NCI-H2227 (cell line): ENCODE data around the gene TSC22D1.
A peak's percentile ranks its signal among the peaks of the same experiment; 100 is the strongest.
"Not testable (repeated sequence)": the region's sequence is repeated elsewhere in the genome, so short reads cannot be mapped to it uniquely, and the experiment has no call there.

Experiments used
- DNase-seq: peaks from one replicate; lab custom pipeline; 2025; ENCODE audit not compliant: unreplicated experiment; lab: John Stamatoyannopoulos, UW

Gene TSC22D1

DNA sequence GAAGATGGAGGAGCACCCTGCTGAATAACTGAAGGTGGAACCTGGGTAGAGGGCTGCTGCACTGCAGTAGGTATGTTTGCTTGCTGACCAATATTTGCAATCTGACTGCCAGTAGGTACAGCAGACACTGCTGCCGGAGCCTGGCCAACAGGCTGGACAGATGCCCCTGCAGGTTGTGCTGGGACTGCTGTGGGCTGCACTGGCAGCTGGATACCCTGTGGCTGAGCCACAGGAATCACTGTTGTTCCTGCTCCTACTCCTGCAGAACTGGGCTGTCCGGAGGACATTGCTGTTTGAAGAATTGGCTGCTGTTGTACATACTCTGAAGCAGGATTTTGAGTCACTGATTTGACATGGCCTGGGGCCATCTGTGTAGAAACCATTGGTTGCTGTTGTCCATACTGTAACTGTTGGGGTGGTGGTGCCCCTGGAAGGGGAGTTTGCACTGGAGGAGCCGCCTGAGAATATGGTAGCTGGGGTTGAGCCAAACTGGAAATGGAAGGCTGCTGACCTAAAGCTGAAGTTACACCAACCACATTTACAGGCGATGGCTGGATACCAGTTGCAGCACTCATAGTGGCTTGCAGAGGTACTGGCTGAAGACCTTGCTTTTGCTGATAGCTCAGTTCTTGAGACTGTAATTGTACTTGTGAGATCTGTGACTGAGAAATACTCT lies 2.2 kb downstream of the TSC22D1 start:
- DNase-seq: peak; percentile 29

DNA sequence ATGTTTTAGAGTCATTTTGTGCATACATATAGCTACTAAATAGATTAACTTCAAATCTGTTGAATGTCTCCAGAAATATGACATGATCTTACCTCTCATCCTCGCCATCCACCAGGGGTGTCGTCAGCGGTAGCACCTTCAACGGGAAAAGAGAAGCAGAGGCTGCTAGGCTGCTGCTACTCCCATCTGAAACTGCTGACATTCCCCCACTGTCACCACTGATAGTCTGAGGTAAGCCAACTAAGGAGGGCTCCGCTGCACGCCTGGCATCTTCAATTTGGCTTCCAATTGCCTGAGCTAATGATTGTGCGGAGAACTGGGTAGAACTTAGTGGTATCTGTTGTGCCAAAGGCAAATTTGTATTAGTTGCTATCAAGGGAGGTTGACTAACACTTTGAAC lies 3.1 kb downstream of the TSC22D1 start:
- DNase-seq: no peak

DNA sequence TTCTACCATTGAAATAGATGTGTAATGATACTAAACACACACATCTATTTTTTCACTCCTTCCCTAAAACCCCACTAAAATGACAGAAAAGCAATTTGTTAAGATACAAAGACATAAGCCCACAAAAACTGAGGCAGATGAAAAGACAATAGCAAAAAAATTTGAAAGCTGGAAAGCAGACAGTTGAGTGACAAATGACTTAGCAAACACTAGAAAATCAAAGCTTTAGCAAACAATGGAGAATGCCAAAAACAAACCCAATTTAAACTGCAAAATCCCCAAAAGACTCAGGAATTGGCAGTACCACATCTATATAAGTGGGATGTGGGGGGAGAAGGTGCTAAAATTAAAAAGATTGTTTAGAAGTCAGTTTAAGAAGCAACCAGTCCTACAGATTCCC lies 9.5 kb downstream of the TSC22D1 start:
- no peak for DNase-seq

DNA sequence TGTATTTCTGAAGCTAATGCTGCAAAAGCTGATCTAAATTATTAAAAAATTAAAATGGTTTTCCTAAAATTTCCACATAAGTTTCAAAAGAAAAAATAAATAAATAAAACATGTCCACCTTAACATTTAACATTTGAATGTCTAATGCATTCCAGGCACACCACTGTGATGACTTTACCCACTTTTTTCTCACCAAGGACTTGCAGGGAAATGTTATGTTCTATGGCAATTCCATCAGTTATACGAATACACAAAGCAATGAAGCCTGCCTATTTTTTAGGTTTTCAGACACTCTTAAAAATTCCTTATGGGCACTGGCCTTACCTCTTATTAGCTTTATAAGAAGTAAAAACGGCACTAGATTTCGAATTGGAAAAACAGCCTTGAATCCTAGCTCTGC lies 10.2 kb downstream of the TSC22D1 start:
- no peak for DNase-seq

DNA sequence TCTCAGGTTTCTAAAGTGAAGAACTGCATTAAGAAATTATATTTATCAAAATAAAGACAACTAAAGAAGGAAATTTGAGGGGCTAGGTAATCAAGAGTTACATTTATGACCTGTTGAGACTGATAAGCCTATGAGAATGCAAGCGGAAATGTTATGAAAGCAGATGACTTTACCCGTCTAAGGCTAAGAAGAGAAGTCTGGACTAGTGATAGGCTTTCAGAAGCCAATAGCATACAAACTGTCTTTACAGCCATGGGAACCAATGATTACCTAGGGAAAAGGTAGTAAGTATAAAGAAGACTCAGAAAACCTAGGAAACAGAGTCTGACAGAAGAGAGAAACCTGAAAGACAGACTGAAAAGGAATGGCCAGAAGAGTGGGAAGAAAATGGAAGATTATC lies 11.2 kb downstream of the TSC22D1 start:
- DNase-seq: no peak

DNA sequence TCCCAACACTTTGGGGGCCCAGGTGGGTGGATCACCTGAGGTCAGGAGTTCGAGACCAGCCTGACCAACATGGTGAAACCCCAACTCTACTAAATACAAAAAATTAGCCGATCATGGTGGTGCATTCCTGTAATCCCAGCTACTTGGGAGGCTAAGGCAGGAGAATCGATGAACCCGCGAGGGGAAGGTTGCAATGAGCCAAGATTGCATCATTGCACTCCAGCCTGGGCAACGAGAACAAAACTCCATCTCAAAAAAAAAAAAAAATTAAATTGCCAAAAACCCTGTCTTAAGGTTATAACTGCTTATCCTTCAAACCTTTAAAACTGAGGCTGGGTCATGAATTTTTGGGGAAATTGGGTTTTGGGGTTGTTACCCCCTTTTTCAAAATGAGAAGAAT lies 13.3 kb downstream of the TSC22D1 start:
- not testable (repeated sequence) for DNase-seq

DNA sequence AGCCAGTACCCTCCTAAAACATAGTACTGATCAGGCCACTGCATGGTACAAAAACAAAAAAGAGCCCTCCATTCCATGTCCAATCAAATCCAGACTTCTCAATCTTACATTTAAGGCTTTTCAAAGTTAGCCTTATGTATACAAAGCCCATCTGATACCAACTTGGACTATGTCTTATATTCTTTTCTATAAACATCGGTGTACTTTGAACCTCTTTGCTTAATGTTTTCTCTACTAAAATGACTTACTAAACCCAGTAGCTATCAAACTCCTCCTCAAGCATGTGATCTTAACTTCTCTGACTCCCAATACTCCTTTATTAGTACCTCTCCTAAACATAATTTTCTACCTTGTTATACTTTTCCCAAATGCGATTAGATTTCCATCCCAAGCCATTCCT lies 14.8 kb downstream of the TSC22D1 start:
- DNase-seq: no peak

DNA sequence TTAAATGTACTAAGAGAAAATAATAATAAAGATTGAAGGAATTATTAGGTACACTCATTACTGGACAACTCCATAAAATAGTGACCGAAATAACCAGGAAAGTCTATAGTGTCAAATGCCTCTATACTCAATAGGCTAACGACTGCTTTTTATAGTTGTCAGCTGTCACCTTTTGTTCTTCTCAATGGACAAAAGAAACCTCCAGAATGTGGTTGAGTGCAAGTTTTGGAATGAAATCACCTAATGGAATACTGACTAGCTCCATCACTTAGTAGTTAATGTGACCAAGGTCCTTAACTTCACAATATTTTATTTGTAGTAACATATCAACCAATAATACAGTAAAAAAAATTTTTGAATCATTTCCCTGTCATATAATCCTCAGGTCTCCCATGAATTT lies 18.1 kb downstream of the TSC22D1 start:
- no peak for DNase-seq

DNA sequence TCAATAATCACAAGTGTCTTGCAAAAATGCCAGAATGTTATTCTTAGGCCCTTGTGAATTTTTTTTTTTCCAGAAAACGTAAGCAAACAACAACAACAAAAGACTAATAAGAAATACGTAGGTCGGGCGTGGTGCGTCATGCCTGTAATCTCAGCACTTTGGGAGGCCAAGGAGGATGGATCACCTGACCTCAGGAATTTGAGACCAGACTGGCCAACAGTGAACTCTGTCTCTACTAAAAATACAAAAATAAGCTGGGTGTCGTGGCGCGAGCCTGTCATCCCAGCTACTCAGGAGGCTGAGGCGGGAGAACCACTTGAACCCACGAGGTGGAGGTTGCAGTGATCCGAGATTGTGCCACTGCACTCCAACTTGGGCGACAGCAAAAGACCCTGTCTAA lies 20.9 kb downstream of the TSC22D1 start:
- DNase-seq: no peak

DNA sequence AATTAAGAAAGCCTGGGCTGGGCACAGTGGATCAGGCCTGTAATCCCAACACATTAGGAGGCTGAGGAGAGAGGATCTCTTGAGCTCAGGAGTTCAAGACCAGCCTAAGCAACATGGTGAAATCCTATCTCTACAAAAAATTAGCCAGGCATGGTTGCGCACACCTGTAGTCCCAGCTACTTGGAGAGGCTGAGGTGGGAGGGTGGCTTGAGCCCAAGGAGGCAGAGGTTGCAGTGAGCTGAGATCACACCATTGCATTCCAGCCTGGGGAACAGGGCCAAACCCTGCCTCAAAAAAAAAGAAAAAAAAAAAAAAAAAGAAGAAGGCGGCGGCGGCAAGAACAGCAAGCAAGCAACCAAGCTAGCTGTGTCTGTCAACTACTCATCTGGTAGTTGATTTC lies 26.7 kb downstream of the TSC22D1 start:
- DNase-seq: no peak

DNA sequence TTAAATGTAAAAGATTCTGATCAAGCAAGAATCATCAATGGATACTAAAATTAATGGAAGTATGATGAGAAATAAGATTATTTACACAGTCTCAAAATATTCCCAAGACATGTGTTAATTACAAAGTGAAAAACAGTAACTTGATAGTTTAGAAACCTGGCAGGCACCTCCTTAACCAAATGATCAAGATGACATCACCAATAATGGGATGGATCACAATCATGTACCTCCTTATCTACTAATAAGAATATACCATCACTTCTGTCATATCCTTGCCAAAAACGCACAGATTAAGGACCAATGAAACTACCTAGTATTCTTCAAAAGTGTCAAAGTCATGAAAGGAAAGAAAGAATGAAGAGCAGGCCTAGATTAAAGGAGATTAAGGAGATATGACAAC lies 30.0 kb downstream of the TSC22D1 start:
- no peak for DNase-seq

DNA sequence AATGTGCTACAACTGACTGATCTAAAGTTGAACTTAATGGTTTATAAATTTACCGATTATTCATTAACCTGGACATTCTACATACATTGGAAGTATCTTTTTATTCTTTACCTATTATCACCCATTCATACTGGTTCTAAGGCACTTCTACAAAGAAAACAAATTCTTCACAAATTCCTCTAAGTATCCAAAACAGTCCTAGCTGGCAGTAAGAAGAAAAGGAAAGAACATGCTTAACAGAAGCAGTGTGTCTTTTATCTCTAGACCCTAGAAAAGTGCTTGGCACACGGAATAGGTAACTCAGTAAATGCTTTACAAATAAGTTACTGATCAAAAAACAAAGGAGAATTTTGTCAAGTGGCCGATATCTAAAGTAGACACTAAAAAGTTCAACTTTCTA lies 32.8 kb downstream of the TSC22D1 start:
- DNase-seq: no peak

DNA sequence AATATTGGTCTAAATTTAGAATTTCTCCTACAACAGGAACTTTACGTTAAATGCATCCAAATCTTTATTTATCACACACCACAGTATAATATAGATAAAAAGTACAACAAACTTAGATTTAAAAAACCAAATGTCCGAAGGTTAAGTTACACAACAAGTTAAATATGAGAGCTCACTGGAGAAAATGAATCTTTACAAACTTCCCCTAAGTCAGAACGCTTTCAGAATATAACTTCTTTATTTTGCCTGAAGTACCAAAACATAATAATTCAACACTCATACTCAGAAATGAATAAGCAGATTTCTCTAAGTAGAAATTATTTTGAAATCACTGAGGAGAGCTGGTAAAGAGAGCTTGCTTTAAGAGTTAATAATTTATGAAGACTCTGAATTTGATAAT lies 33.8 kb downstream of the TSC22D1 start:
- no peak for DNase-seq

DNA sequence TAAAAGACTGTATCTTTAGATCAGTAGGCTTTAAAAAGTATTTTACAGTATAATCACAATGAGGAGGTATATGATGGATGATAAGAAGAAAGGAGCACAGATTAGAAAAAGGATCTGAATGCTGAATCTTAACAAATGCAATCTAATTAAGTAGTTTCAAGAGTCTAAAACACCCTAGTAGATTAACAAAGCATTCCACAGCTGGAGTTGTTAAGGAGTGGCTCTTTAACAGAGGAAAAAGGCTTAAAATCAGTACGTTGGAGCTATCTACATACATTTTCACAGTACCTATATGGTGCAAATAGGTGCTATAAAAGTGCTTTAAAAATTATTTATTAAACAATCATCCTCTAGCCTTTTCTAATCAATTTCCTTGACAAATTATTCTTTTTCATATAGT lies 34.5 kb downstream of the TSC22D1 start:
- DNase-seq: no peak

DNA sequence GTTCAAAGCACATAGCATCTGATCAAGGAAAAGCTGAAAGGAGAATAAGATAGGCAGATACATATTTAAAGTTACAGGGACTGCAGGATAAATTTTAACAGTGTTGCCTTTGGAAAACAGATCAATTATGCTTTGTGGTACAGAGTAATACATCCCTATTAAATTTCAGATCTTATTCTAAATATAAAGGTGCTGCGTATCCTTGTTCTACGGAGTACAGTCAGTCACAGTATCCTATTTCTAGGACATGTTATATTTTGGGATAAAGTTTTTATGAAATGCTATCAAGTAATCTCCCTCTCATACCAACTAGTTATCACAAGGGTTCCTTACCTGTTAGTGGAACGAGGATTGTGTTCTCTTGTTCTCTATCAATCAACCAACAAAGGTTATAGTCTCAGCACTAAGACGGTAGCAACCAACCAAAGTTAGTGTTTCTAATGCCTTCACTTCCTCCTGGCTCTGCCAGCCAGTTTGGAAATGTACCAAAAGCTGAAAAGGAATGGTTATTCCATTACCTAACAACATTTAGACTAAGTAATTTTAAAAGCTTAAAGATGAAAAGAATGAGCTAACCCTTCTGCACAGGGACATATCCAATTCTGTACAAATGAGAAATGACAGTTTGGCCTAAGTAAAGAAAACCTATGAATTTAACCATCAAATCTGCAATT lies 35.2 kb downstream of the TSC22D1 start:
- DNase-seq: no peak

DNA sequence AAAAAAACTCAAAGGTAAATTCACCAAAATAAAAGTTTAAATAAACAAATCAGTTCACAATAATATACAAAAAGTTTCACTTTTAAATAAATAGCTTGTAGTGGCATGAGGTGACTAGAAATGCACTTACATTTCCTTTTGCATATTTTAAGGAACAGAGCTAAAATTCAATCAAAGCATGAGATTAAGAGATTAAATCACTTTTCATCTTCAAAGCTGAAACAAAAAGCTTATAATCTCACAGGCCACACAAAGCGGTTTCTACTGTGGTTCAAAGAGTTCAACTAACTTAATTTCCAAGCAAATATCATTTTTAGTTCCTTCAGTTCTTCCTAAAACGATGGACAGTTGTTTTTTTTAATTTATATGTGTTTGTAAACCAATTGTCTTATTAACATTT lies 38.9 kb downstream of the TSC22D1 start:
- no peak for DNase-seq

DNA sequence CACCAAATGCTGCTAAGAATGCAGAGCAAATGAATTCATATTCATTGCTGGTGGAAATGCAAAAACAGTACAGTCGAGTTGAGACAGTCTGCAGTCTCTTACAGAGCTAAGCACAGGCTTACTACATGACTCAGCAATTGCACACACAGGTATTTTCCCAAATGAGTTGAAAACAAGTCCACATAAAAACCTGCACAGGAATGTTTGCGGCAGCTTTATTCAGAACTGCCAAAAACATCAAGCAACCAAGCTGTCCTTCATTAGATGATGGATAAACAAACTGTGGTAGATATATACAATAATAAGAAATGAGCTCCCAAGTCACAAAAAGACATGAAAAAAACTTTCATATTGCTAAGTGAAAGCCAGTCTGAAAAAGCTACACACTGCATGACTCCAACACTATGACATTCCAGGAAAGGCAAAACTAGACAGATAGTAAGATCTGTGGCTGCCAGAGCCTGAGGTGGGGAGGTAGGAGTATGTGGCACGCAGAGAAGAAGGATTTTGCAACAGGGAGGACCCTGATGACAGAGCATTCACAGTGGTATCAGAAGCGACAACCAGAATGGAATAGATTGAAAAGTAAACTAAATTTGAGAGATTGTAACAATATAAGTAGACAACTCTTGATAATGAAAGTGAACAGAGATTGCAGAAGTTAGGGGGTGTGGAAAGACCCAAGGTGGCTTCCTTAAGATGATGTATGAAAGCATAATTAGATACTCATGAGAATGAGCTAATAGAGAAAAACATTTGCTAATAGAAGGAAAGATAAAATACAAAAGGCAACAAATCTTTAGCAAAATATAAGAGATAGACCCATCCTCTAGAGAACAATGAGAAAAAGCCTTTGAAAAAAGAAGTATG lies 52.7 kb downstream of the TSC22D1 start:
- DNase-seq: no peak

DNA sequence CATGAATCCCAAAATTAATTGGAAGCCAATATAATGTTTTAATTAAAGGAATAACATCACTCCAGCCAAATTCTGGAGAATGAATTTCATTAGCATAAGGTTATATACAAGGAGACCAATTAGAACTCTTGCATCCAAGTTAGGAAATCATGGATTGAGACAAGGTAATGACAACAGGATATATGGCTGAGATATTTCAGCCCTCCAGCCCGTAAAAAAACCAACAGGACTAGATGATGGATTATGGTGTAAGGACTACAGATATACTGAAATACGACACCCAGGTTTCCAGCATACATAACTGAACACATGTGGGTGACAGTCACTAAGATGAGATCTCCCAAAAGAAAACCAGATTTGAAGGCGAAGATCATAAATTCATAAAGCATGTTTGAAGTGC lies 56.5 kb downstream of the TSC22D1 start:
- no peak for DNase-seq

DNA sequence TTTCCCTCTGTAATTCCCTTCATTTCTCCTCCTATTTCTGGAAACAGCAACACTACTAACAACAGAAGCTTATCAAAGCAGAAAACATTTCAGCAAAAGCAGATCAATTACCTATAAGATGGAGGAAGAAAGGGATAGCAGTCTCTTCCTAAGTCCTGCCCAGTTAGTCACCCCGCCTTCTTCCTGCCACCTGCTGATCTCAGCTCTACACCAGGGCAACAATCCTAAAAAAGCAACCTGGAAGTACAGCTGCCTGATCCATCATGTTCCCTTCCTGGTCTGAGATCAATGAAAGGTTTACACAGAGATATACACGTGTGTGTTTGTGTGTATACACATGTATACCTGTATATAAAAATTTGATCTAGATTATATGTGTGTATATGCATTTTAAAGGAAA lies 59.4 kb downstream of the TSC22D1 start:
- DNase-seq: no peak

DNA sequence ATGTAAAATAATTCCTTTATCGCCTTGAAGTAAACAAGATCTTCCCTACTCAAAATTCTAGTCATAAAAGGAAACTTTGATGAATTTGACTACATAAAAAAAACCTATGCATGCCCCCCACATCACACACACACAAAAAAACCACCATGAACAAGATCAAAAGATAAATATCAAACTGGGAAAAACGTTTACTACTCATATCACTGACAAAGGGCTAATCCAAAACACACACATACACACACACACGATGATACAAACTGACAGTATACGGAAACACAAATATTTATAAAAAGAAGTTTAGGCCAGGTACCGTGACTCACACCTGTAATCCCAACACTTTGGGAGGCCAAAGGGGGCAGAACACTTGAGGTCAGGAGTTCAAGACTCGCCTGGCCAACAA lies 61.9 kb downstream of the TSC22D1 start:
- no peak for DNase-seq

DNA sequence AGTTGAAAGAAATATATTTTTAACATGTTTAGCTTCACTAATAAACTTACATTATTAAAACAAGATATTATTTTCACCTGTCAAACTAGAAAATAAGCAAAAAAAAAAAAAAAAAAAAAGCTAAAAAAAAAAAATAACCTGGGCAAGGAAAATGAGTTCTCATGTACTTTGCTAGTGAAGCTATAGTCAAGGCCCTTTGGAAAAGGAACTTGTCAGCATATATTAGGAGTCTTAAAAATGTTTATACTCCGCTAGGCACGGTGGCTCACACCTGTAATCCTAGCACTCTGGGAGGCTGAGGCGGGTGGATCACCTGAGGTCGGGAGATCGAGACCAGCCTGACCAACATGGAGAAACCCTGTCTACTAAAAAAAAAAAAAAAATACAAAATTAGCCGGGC lies 66.3 kb downstream of the TSC22D1 start:
- DNase-seq: not testable (repeated sequence)

DNA sequence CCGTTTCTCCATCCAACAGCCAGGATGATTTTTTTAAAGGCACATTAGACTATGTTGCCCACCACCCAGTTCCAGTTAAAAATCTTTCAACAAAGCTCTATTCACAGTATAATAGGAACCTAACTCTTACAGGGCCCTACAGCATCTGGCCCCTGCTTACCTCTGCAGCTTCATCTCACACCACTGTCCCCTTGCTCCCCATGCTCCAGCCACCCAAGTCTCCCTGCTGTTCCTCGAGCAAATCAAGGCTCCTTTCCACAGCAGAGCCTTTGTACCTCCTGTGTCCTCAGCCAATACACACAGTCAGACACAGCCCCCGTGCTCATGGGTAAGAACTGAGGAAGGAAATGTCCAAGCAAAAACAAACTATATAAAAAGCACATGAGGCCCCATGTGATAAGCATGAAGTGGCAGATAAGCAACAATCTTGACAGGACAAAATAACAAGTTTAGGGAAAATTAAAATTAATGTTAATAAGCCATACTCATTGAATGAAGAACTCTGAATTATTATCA lies 67.5 kb downstream of the TSC22D1 start:
- DNase-seq: no peak
